Nephron (organoid): ENCODE measurements around the gene AQP5.

ENCODE experiments used
- H3K27ac Mint-ChIP-seq, 3 experiments: 2 replicates each; pipeline ENCODE4 v1.8.0; 2020; ENCODE audit warnings: mixed read lengths in 3 of 3, mild to moderate bottlenecking in 2 of 3, moderate library complexity in 1 of 3
- H3K27me3 Mint-ChIP-seq: 2 replicates; pipeline ENCODE4 v1.8.0; 2021; ENCODE audit warnings: low read depth, mild to moderate bottlenecking, moderate library complexity, mixed read lengths
- H3K36me3 Mint-ChIP-seq: 2 replicates; pipeline ENCODE4 v1.8.0; 2020; ENCODE audit warnings: low read depth, mixed read lengths
- H3K4me1 Mint-ChIP-seq: 2 replicates; pipeline ENCODE4 v1.8.0; 2020; ENCODE audit warnings: mixed read lengths
- H3K4me3 Mint-ChIP-seq, 3 experiments: 2 replicates each; pipeline ENCODE4 v1.8.0; 2020; ENCODE audit warnings: mild to moderate bottlenecking in 3 of 3, mixed read lengths in 3 of 3, moderate library complexity in 2 of 3
- H3K9me3 Mint-ChIP-seq: 2 replicates; pipeline ENCODE4 v1.8.0; 2020; ENCODE audit warnings: mixed read lengths
- TF ChIP-seq, protein P1 (sequence below), 3 experiments: fragments of 200-600 bp; sonication (generic); IDR thresholded peaks; one replicate each; pipeline ENCODE4 v1.5.0; 2021; ENCODE audit warnings: antibody characterized with exemption in 3 of 3; ENCODE audit not compliant: unreplicated experiment in 3 of 3

The AQP5 gene

GRCh38 chr12:49962861-49963765 is 1.4 kb downstream of the AQP5 start:
- peak overlapping the region in 1 of 3 experiments; percentile 28 for H3K27ac Mint-ChIP-seq
- no peaks in the 10 kb centered on the region for H3K36me3 Mint-ChIP-seq
- peaks cover 23% of the 10 kb centered on the region for H3K4me1 Mint-ChIP-seq
- peak overlapping the region in 2 of 3 experiments; percentile 55 to 79 for H3K4me3 Mint-ChIP-seq
- TF ChIP-seq, protein P1, sequence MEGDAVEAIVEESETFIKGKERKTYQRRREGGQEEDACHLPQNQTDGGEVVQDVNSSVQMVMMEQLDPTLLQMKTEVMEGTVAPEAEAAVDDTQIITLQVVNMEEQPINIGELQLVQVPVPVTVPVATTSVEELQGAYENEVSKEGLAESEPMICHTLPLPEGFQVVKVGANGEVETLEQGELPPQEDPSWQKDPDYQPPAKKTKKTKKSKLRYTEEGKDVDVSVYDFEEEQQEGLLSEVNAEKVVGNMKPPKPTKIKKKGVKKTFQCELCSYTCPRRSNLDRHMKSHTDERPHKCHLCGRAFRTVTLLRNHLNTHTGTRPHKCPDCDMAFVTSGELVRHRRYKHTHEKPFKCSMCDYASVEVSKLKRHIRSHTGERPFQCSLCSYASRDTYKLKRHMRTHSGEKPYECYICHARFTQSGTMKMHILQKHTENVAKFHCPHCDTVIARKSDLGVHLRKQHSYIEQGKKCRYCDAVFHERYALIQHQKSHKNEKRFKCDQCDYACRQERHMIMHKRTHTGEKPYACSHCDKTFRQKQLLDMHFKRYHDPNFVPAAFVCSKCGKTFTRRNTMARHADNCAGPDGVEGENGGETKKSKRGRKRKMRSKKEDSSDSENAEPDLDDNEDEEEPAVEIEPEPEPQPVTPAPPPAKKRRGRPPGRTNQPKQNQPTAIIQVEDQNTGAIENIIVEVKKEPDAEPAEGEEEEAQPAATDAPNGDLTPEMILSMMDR (IDR thresholded peaks at IDR 0.05; ENCODE audit: unreplicated experiment in 3 of 3): no peak
- peaks cover 3% of the 10 kb centered on the region for H3K9me3 Mint-ChIP-seq
- H3K27me3 Mint-ChIP-seq: peaks cover 84% of the 10 kb centered on the region

DNA sequence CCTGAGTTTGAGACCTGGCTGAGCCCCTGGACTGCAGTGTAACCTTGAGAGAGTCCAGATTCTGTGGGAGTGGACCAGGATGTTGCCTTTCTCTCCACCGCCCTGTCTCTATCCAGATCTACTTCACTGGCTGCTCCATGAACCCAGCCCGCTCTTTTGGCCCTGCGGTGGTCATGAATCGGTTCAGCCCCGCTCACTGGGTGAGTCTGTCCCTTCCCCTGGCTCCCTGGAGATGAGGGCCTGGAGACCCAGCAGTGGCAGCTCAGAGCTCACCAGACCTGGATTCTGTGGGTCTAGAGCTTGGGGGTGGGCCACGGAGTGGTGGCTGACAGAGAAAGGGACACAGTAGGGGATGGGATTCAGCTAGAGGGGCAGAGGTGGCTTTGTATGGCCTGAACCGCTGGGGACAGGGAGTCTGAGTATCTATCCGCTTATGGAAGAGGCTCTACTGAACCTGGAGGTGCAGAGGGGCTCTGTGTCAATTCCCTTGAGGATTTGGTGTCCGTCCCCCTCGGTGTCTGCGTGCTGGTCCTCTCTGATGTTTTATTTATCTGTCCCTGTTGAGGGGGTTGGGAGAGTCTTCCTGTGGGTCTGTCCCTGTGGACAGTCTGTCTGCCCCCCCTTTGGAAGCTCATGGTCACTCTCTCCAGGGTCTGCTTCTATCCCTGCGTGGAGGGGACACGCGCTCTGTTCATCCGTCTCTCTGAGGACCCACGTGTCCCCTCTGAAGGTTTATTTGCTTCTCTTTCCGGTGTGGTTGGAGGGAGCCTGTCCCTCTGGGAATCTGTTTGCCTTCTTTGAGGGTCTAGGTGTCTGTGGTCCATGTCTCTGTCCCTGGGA is 2.5 kb downstream of the AQP5 start:
- Mint-ChIP-seq H3K4me1 (peaks cover 19% of the 10 kb centered on the region), H3K9me3 (peaks cover 3% of the 10 kb centered on the region), H3K27me3 (peaks cover 74% of the 10 kb centered on the region), H3K27ac (no peak overlapping the region), H3K4me3 (no peak overlapping the region), H3K36me3 (no peaks in the 10 kb centered on the region)
- TF ChIP-seq, protein P1 (IDR thresholded peaks at IDR 0.05; ENCODE audit: unreplicated experiment in 3 of 3): no peak

GRCh38 chr12:49964849-49965624 is 3.4 kb downstream of the AQP5 start:
- no peak overlapping the region for H3K4me3 Mint-ChIP-seq
- H3K36me3 Mint-ChIP-seq: no peaks in the 10 kb centered on the region

GRCh38 chr12:49965836-49966235 is 4.2 kb downstream of the AQP5 start:
- TF ChIP-seq, protein P1 (IDR thresholded peaks at IDR 0.05; ENCODE audit: unreplicated experiment in 3 of 3): no peak
- no peak overlapping the region for H3K27ac Mint-ChIP-seq
- peaks cover 57% of the 10 kb centered on the region for H3K27me3 Mint-ChIP-seq
- peaks cover 5% of the 10 kb centered on the region for H3K4me1 Mint-ChIP-seq
- no peaks in the 10 kb centered on the region for H3K9me3 Mint-ChIP-seq
- no peaks in the 10 kb centered on the region for H3K36me3 Mint-ChIP-seq
- peak overlapping the region in 1 of 3 experiments; percentile 21 for H3K4me3 Mint-ChIP-seq

More at GRCh38 chr12:49964849-49965624, 3.4 kb downstream of the AQP5 start:
- H3K9me3 Mint-ChIP-seq: peaks cover 3% of the 10 kb centered on the region
- H3K27ac Mint-ChIP-seq: no peak overlapping the region
- TF ChIP-seq, protein P1 (IDR thresholded peaks at IDR 0.05; ENCODE audit: unreplicated experiment in 3 of 3): no peak
- H3K4me1 Mint-ChIP-seq: peaks cover 13% of the 10 kb centered on the region
- peaks cover 65% of the 10 kb centered on the region for H3K27me3 Mint-ChIP-seq

DNA sequence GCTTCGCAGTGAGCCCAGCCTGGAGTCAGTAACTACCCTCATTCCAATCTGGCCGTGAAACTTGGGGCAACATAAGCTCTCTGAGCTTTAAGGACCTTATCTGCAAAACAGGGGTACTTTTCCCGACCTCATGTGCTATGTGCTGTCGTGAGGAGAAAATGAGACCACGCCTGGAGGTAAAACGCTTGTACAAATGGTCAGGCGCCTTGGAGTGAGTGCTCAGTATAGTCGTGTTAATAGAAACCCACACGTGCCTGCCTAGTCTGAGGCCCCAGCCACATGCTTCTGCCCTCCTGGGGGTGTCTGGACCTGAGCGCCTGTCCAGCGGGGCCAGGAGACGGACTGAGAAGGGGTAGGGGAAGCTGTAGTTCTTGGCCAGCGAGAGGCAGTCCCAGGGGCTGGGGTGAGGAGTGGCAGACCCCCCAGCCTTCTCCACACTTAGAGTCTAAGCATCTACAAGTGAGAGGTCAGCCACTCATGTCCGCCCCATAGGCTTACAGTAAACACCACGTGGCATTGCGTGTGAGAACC is 4.9 kb downstream of the AQP5 start:
- H3K36me3 Mint-ChIP-seq: no peaks in the 10 kb centered on the region
- H3K4me3 Mint-ChIP-seq: peak overlapping the region in 1 of 3 experiments; percentile 24
- TF ChIP-seq, protein P1 (IDR thresholded peaks at IDR 0.05; ENCODE audit: unreplicated experiment in 3 of 3): no peak

More for the DNA sequence above, 4.9 kb downstream of the AQP5 start:
- Mint-ChIP-seq H3K9me3 (no peaks in the 10 kb centered on the region), H3K27me3 (peaks cover 56% of the 10 kb centered on the region), H3K4me1 (peaks cover 5% of the 10 kb centered on the region), H3K27ac (peak overlapping the region in 1 of 3 experiments; percentile 37)
